Fibroblast of lung (primary cell): ENCODE results near the gene ADD2. TPM values are rescaled to one million over a fixed set of nuclear protein-coding genes. Genes with fewer than 3 reads are reported as not detected.

Source experiments
- DNase-seq, 2 donors: peaks; one replicate each; pipeline versions ENCODE4 v3.0.0 to v3.0.0-alpha.2; 2010; ENCODE audit warnings: low read depth in 2 of 2
- H2AFZ ChIP-seq: 2 replicates; pipeline ENCODE4 v1.5.1; 2012; ENCODE audit warnings: low read length, control low read depth, inconsistent platforms
- H3K27ac ChIP-seq: 2 replicates; pipeline ENCODE4 v1.5.1; 2011; ENCODE audit warnings: low read length, control low read depth; ENCODE audit not compliant: insufficient read depth
- H3K27me3 ChIP-seq: 2 replicates; pipeline ENCODE4 v1.5.1; 2011; ENCODE audit warnings: mild to moderate bottlenecking, low read length; ENCODE audit not compliant: control insufficient read depth, insufficient read depth
- H3K36me3 ChIP-seq: 2 replicates; pipeline ENCODE4 v1.5.1; 2011; ENCODE audit warnings: low read length; ENCODE audit not compliant: control insufficient read depth, insufficient read depth
- H3K4me1 ChIP-seq: 2 replicates; pipeline ENCODE4 v1.5.1; 2011; ENCODE audit warnings: low read length; ENCODE audit not compliant: control insufficient read depth, insufficient read depth; ENCODE audit errors: extremely low read depth
- H3K4me2 ChIP-seq: 2 replicates; pipeline ENCODE4 v1.5.1; 2011; ENCODE audit warnings: low read length, control low read depth; ENCODE audit not compliant: insufficient read depth; ENCODE audit errors: extremely low read depth
- H3K4me3 ChIP-seq, 4 experiments: fragments of 200-600 bp in 1 of 4; sonication (generic) in 1 of 4; replicated peaks in 1 of 4; 2 replicates each; pipeline ENCODE4 v1.5.1; 2011 to 2016; ENCODE audit warnings: low read length in 4 of 4, low read depth in 3 of 4, mild to moderate bottlenecking in 3 of 4, control low read depth in 2 of 4, inconsistent platforms in 1 of 4, mixed read lengths in 1 of 4; ENCODE audit not compliant: insufficient read depth in 1 of 4; ENCODE audit errors: control extremely low read depth in 1 of 4
- H3K79me2 ChIP-seq: 2 replicates; pipeline ENCODE4 v1.5.1; 2012; ENCODE audit warnings: mild to moderate bottlenecking, low read length, inconsistent platforms; ENCODE audit not compliant: control insufficient read depth, insufficient read depth
- H3K9ac ChIP-seq: 2 replicates; pipeline ENCODE4 v1.5.1; 2011; ENCODE audit warnings: mild to moderate bottlenecking, low read length, control low read depth; ENCODE audit not compliant: insufficient read depth
- H3K9me3 ChIP-seq: 2 replicates; pipeline ENCODE4 v1.5.1; 2012; ENCODE audit warnings: low read depth, low read length; ENCODE audit not compliant: control insufficient read depth, insufficient read depth
- H4K20me1 ChIP-seq: 2 replicates; pipeline ENCODE4 v1.5.1; 2011; ENCODE audit warnings: low read length; ENCODE audit not compliant: control insufficient read depth, insufficient read depth; ENCODE audit errors: extremely low read depth
- CTCF ChIP-seq, 2 donors: IDR thresholded peaks in 1 of 2; conservative IDR thresholded peaks in 1 of 2; 1 replicate in 1 of 2; 2 replicates in 1 of 2; pipeline ENCODE4 v1.5.1; 2011 to 2012; ENCODE audit warnings: low read length in 2 of 2, control low read depth in 1 of 2, inconsistent platforms in 1 of 2, low read depth in 1 of 2, mild to moderate bottlenecking in 1 of 2
- EZH2 ChIP-seq: IDR thresholded peaks from 2 replicates; pipeline ENCODE4 v1.5.1; 2012; ENCODE audit warnings: low read length, control low read depth, mild to moderate bottlenecking; ENCODE audit errors: missing control alignments
- polyA plus RNA-seq, 2 donors: library from polyadenylated mRNA; depleted of rRNA in 1 of 2; stranded (reverse) in 1 of 2; unstranded in 1 of 2; fragments of >200 nt; gene quantifications; 2 replicates each; pipeline ENCODE4 v1.2.1, GENCODE V29; 2011 to 2012; ENCODE audit warnings: missing spikeins in 1 of 2
- total RNA-seq: library from RNA; depleted of rRNA; stranded (reverse); fragments of >200 nt; gene quantifications from 2 replicates; pipeline ENCODE4 v1.2.1, GENCODE V29; 2014

Gene ADD2
- total and polyA plus RNA-seq, 2 donors (not counting 1 experiment from before 2014, with no cell fraction given), result 0.22 to 2.5 TPM

GRCh38 chr2:70730730-70731129, 37.3 kb downstream of the ADD2 start:
- H3K79me2 ChIP-seq, result no peaks in the 10 kb centered on the region
- no peak overlapping the region for H3K4me2 ChIP-seq
- no peaks in the 10 kb centered on the region for H4K20me1 ChIP-seq
- H3K4me3 ChIP-seq, result no peak overlapping the region
- H3K9me3 ChIP-seq, result no peaks in the 10 kb centered on the region
- no peak overlapping the region for H3K27ac ChIP-seq
- H2AFZ ChIP-seq, result no peak overlapping the region
- DNase-seq, result no peak
- no peak overlapping the region for H3K9ac ChIP-seq
- TF ChIP-seq CTCF (conservative IDR thresholded peaks at IDR 0.05 in 1 of 2, IDR thresholded peaks at IDR 0.05 in 1 of 2; ENCODE audit: low read depth in 1 of 2, low read length in 2 of 2), result no peak
- TF ChIP-seq EZH2, result no peak
- no peaks in the 10 kb centered on the region for H3K4me1 ChIP-seq
- H3K27me3 ChIP-seq, result no peaks in the 10 kb centered on the region
- H3K36me3 ChIP-seq, result no peaks in the 10 kb centered on the region

- H4K20me1 ChIP-seq, result no peaks in the 10 kb centered on the region
- H3K36me3 ChIP-seq, result no peaks in the 10 kb centered on the region
- DNase-seq, result no peak
- TF ChIP-seq EZH2 (no peak), CTCF (conservative IDR thresholded peaks at IDR 0.05 in 1 of 2, IDR thresholded peaks at IDR 0.05 in 1 of 2; ENCODE audit: low read depth in 1 of 2, low read length in 2 of 2) (no peak)
- no peaks in the 10 kb centered on the region for H3K27me3 ChIP-seq
- H3K4me1 ChIP-seq, result no peaks in the 10 kb centered on the region
- H3K27ac ChIP-seq, result no peak overlapping the region
- no peak overlapping the region for H3K4me3 ChIP-seq
- no peaks in the 10 kb centered on the region for H3K9me3 ChIP-seq
- H3K4me2 ChIP-seq, result no peak overlapping the region
- no peaks in the 10 kb centered on the region for H3K79me2 ChIP-seq
- no peak overlapping the region for H3K9ac ChIP-seq
- no peak overlapping the region for H2AFZ ChIP-seq
Measured at GRCh38 chr2:70729647-70730046, 38.4 kb downstream of the ADD2 start.

GRCh38 chr2:70728128-70728527, 39.9 kb downstream of the ADD2 start:
- no peak overlapping the region for H3K9ac ChIP-seq
- H3K4me1 ChIP-seq, result no peaks in the 10 kb centered on the region
- DNase-seq, result peak in 1 of 2 donors; percentile 50
- H3K36me3 ChIP-seq, result no peaks in the 10 kb centered on the region
- H3K27ac ChIP-seq, result no peak overlapping the region
- no peak overlapping the region for H3K4me3 ChIP-seq
- no peak overlapping the region for H2AFZ ChIP-seq
- TF ChIP-seq EZH2, result no peak
- TF ChIP-seq CTCF (conservative IDR thresholded peaks at IDR 0.05 in 1 of 2, IDR thresholded peaks at IDR 0.05 in 1 of 2; ENCODE audit: low read depth in 1 of 2, low read length in 2 of 2), result no peak
- H3K79me2 ChIP-seq, result no peaks in the 10 kb centered on the region
- H4K20me1 ChIP-seq, result no peaks in the 10 kb centered on the region
- no peaks in the 10 kb centered on the region for H3K9me3 ChIP-seq
- no peak overlapping the region for H3K4me2 ChIP-seq
- no peaks in the 10 kb centered on the region for H3K27me3 ChIP-seq
